Activated CD4-positive, CD25-positive, alpha-beta regulatory T cell treated with anti-CD3 and anti-CD28 coated beads, Interleukin-2, amount 50 U/mL, for 16 hours (primary cell): Measurements from ENCODE around the gene ZBTB21.

Experiments used
- DNase-seq: peaks from one replicate; pipeline ENCODE4 v3.0.0-alpha.2; 2020; ENCODE audit warnings: low read depth, low spot score

The ZBTB21 gene

DNA sequence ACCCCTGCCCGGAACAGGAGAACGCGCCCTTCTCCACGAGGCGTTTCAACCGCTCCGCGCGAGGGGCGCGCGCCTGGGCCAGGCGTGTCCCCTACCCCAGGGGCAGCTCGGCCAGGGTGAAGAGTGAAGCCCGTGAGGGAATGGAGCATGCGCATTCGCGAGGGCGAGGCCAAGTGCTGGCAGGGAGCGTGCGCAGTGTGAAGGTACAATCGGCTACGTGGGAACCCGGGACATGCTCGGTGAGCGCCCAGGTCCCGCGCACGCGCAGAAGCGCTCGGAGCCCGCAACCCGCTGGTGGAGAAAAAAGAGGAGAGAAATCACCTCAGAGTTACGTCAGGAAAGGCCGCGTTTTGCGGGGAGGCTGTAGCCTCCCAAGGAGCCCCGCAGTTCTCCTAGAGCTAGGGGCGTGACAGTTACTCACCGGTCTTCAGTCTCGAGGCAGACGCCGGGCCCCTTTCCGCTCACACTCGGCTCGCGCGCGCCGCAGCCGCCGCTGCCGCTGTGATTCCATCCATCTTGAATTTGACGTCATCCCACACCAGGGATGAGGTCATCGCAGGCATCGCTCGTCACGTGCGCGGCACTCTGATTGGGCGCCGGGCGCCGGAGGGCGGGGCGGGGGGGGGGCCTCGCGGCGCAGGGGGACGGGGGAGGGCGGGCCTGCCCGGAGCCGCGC lies at the start of gene ZBTB21:
ZBTB21 (minus strand) TSS at position 530 of the 676 bp plus-strand sequence. CDS start 16,265 bp downstream, outside the sequence.
- DNase-seq = peak; percentile 96

DNA sequence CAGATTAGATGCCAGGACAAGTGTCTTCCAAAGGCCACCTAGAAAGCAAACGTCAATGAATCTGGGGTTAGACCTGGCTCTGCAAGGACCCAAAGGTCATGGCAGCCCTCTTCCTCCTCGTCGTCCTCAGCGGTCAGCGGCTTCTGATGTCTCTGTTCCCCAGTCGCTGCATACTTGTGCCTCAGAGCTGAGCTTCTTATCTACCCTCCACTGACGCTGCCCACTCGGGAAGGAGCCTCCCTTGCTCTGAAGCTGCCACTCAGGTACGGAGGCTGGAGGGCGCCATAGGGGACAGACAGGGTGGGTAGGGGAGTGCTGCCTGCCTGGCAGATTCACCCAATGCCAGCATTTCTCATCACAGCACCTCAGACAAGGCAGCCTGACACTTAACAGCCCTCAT lies 49.6 kb upstream of the ZBTB21 start:
- no peak for DNase-seq

DNA sequence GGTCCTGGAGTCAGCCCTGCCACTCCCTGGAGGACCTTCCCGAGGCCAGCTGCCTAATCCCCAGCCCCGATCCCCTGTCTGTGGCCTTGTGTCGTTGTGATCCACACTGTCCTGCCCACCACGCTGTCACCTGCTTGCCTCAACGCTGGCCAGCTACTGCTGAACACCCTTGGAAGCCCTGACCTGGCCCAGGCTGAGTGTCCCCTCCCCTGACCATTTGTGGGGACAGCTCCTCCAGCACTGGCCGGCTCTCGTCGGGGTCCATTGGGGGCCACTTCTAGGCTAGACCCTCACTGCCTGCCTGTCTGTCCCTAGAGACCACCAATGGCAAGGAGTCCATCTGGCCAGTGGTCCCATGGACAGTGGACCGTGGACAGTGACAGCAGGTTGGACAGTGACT lies 49.0 kb upstream of the ZBTB21 start:
- DNase-seq = no peak

DNA sequence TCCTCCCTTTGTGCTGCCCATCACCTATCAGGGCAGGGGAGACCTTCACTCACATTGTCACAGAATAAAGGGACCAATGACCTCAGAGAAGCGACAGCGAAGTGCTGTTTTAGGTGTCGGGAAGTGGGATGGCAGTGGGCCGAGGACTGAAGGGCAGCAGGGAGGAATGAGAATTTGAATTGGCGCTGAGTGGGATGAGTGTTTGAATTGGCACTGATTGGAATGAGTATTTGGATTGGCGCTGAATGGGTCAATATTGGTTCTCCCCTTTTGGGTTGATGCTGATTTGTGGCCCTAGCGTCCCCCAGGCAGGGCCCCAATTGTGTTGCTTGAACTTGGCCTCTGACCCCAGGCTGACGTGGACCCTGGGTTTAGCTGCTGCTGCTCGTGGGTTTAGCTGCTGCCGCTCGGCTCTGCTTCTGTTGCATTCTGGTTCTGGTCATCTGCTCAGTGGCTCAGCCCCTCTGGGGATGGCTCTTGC lies 48.5 kb upstream of the ZBTB21 start:
- no peak for DNase-seq

DNA sequence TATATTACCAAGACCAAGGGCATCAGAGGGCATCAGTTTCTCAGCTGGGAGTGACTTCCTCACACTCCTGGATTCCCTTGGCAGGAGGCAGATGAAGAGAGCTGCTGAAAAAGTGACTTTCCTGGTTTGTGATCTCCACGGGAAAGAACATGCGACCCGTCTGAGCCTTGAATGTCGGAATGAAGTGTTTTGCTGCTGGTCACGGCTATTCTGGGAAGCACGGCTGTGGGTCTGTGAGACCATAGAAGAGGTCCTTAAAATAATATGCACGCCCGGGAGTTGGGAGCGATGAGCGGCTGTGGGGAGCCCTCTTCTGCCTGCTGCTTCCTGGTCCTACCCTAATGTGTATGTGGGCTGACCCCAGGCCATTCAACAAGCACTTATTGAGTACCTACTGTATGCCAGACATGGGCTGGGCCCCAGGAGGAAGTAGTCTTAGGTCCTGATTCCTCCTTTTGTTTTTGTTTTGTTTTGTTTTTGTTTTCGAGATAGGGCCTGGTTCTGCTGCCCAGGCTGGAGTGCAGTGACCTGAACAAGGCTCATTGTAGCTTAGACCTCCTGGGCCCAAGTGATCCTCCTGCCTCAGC lies 47.8 kb upstream of the ZBTB21 start:
- DNase-seq = no peak

DNA sequence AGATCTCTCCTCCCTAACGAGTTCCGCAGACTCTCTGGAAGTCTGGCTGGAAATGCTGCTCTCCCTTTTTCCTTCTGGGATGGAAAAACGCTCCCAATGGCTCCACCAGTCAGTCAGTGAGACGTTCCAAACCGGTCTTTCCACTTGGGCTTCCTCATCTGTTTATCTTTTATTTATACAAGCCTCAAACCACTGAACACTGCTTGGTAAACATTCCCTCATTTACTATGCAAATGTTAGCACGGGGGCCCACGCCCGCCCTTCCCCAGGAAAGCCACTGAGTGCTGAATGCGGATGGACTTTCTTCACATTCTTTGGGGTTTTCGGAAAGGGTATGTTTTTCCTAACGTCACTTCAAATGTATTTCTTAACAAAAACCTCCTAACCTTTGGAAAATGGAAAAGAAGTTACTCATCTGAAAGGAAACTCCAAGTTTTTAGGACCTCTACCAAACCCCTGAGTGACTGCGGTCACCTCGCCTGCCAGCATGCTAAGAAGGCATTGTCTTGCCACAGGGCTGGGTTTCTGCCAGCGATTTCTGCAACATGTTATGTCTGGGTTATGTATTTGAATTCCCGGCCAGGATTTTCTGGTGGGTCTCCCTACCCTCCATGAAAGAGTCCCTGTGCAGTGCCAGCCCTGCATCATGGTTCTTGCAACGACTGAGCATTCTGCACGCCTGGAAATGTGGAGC lies 47.0 kb upstream of the ZBTB21 start:
- DNase-seq = no peak

DNA sequence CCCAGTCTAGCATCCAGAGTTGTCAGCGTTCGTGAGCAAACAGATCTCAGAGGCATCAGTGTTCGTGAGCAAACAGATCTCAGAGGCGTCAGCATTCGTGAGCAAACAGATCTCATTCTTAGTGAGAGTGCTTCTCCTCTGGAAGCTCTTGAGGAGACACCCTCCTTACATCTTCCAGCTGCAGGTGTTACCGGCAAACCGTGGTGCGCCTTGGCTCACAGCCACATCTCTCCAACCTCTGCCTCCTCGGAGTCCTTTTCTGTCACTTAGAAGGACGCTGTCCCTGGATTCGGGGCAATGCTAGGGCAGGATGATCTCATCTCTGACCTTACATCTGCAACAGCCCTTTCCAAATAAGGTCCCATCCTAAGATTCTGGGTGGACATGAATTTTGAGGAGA lies 46.3 kb upstream of the ZBTB21 start:
- no peak for DNase-seq

DNA sequence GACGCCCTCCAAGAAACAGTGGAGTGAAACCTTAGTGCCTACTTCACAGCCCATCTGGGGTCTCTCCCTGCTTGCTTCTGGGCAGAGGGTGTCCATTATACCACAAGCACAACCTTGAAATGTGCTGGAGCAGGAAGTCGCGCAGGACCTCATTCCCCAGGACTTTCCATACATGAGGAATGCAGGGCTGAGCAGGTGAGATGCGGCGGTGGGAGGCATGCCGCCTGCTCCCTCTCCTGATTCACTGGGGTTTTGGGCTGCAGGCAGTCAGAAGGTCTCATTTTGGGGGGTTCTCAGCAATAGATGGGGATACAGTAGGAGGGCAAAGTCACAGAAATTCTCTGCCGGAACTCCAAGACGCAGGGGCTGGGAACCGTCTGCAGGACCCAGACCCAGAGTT lies 45.3 kb upstream of the ZBTB21 start:
- no peak for DNase-seq

DNA sequence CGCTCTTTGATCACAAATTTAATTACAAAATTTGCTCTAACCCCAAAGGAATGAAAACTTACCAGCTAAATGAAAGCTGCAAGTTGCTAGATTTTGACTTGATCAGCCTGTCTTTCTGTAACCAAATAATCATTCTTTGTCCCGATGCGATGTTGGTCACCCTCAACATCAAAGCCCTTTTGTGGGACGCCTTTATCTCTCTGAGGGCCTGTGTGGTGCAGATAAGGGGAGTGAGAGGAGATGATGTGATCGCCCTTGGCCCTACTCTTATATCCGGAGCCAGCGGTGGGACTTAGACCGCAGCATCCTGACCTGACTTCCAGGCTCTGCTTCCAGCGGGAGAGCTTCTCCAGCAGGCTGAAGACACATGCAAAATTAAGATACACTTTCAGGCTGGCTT lies 41.6 kb upstream of the ZBTB21 start:
- DNase-seq = no peak

DNA sequence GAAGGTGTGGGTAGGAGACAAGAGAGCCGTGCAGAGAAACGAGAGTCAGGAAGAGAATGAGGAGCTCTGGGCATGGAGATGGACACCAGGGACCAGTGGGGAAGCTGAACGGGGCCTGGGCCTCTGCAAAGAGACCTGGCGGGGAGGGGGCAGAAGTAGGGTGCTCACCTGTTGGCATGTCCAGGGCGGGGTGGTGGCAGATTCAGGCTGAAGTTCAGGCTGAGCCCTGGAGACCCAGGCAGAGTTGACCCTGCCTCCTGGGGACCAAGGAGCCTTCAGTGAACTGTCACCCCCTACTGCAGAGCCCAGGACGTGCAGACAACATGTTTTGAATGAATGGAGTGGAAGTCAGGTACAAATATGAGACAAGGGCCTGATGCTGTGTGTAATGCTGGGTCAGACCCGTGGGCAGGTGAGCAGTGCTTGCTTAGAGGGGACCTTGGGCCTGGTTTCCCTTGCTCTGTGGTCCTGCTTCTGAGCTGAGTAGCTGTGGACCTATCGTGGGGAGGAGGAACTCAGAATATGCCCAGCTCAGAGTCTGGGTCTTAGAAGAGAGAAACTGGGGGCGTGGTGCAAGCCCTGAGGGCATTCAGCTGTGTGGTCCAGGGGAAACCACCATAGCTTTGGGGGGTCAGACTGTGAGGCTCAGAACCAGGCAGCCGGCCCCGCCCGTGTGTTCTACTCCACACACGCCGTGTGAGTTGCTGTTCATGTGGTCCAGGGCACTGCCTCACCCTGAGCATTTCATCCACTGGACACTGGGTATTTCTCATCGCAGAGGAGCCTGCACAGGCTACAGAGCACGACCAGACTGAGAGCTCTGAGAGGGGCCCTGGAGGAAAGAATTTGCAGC lies 39.6 kb upstream of the ZBTB21 start:
- no peak for DNase-seq

DNA sequence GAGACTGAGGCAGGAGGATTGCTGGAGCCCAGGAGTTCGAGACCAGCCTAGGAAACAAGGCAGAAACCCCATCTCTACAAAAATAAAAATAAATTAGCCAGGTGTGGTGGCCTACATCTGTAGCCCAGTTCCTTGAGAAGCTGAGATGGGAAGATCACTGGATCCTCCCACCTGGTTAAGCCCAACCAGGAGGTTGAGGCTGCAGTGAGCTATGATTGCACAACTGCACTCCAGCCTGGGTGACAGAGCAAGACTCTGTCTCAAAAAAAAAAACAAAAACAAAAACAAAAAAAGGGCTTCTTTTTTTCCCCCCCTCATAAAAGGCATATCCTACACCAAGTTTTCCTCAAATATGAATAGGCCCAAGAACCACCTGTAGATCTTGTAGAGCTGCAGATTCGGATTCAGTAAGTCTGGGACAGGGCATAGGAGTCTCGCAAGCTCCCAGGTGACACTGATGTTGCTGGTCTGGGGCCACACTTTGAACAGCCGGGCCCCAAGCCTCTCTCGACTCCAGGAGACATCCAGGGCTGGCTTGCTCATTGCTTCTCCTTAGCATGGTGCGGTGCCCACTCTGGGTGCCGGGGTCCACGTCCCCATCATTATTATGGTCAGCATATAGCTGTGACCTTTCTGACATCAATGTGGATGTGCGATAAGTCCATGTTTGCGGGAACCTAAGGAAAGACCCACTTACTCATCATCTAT lies 38.9 kb upstream of the ZBTB21 start:
- no peak for DNase-seq

DNA sequence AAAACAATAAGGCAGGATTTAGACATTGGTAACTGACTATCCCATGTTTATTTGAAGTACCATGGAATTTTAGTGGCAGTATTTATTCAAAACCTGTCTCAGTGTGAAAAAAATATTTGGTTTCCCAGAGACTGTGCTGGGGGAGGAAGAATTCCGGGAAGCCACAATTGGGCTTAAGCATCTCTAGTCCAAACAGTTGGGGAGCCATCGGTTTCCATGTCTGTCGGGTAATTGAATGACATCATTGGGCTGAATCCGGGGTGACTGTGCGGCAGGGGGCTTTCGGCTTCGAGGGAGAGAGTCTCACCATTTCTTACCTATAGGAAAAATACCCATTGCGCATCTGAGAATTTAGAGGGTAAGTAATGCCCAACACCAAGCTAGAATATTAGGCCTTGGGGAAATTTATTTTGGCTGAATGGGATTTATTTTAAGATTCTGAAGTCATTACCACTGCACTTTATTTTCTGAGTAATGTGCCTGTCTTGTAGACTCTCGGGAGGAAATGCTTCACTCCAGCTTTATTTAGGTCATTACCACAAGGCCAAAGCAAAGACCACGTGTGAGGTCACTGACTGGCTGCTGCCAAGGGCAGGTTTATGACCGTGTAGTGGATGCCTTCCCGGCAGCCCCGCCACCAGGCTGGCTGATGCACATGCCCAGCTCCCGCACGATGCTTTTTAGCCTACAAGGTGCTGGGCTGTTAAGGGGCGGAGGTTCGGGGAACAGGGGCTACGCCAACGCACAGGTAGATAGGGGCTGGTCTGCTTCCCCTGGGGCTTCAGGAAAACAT lies 37.9 kb upstream of the ZBTB21 start:
- no peak for DNase-seq

DNA sequence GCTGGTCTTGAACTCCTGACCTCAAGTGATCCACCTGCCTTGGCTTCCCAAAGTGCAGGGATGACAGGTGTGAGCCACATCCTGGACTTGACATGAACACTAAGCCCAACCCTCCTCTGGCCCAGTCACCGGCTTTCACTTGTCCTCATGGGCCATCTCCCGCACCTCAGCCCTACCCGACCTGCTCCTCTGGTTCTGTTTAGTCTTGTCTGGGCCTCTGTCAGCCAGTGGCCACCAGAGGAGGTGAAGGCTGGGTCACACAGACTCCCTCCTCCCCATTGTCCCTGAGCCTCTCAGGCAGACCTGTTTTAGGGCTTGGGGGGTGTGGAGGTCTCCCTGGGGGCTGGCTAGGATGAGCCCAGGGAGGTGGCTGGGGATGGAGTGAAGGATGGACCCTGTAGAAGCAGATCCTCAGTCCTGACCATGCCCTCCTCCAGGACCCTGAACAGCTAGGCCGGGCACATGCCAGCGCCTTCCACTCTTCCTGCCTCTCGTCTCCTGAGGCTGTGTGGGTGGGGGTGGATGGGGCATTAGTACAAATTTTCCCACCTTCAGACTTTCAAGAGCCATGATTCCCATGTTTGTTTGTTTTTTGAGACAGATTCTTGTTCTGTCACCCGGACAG lies 34.8 kb upstream of the ZBTB21 start:
- no peak for DNase-seq

DNA sequence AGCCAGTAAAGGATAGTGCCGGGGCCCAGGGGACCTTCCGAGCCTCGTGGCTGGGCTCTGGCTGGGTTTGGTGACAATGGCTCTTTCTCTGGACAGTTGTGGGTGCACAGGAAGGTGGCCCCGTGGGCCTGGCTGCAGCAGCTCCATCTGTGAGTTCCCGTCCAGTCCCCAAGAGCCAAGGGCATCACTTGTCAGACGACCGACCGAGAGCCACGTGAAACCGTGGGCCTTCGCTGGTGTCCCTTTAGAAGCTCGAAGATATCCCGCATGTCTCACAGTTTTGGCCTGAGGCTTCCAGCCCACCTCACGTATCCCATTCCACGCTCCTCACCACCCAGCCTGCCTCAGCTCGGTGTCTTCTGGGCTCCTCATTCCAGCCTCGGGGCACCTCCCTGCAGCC lies 33.8 kb upstream of the ZBTB21 start:
- no peak for DNase-seq

DNA sequence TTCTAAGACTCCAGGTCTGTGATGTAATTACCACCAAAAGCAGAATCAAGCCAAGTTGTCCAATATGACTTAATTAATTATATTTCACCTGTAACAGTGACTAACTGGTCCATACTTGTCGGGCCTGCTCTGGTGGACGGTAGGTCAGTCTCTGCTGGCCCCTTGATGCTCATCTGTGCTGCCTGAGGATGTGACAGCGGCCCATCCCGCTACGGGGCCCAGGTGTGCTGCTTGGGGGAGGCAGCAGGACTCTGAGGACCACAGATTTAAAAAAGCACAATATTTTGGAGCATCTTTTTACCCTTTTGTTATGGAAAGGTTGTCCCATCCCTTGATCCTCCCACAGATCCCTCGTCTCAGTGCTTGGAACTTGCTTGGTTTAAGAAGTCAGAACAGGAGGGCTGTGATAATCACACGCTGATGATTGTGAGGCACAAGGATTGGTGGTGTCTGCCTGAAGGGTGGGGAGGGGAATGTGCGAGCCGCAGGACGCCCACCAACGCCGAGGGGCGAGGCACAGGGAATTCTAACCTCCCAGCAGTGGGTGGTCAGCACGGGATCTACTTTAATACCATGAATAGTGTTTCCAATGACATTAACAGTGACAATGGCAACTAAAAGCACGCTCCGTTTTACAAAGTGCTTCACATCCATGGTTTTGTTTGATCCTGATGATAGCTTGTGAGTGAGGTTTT lies 33.2 kb upstream of the ZBTB21 start:
- DNase-seq = no peak

DNA sequence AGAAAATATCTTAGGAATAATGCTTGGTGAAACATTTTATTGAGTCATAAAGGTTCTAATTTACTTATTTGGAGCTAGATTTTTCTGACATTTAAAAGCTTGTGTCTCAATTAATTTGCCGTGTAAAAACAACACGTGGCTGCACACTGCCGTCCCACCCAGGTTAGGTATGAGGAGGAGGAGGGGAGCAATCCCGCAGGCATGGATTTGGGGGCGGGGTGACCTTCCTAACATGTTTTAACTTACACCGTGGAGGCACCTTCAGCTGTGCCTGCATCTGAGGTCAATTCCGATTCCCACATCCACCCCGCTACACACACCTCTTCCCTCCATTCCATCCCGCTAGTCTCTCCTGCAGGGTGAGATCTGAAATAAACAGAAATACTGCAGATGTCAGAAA lies 32.5 kb upstream of the ZBTB21 start:
- no peak for DNase-seq

DNA sequence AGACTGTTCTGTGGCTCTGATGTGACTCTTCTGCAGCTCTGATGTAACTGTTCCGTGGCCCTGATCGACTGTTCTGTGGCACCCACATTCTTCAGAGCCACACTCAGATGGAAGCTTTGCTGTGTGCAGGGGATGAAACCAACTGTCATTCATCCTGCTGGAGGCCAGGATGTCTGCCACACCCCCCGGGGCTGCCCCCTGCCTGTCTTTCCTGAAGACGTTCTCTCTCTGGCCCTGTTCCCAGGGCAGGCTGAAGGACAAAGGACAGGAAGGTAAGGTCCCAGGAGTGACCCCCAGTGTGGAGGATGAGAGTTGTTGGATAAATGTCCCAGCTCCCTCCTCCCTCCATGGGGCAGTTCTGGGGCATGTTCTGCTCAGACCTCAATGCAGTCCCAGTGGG lies 31.6 kb upstream of the ZBTB21 start:
- DNase-seq = no peak

DNA sequence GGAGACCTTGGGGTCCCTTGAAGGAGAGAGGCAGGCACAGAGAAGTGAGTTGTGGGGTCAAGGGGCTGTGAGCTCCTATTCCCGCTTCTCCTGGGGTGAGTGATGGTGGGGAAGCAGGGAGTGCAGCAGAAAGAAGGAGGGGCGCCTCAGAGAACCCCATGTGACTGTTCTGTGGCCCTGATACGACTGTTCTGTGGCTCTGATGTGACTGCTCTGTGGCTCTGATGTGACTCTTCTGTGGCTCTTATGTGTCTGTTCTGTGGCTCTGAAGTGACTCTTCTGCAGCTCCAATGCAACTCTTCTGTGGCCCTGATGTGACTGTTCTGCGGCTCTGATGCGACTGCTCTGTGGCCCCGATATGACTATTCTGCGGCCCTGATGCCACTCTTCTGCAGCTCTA lies 31.1 kb upstream of the ZBTB21 start:
- DNase-seq = no peak

DNA sequence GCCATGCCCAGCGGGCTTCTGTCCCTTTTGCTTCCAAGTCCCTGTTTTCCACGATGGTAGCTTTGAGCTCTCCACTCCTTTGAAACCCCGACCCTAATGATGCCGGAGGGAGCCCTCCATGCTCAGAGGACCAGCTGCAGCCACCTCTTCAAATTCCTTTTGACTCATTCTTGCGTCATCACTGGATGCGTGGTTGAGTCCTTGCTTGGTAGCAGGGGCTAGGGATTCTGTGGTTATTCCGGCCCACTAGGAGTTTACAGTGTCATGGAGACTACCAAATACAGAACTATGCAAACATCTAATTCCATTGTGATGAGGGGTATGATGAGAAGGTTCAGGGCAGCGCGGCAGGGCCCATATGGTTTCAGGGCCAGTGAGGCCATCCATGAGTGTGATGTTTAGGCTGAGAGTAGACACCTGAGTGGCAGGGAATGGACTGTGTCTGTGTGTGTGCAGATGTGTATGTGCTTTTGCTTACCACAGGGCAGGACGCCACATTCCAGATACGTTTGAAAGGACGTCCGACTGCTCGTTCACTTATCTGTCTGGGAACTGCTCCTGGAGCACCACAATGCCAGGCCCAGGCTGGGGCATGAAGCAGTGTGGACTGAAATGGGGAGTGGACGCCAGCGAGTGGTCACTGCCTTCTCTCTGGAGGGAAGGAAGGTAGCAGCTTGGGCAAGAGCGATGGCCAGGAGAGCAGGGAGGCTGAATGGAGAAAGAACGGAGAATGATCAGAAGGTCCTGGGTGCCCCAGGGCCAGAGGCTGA lies 30.4 kb upstream of the ZBTB21 start:
- DNase-seq = no peak
